Epithelial cell of proximal tubule (primary cell): ENCODE measurements around the gene LRRN4. TPM values are rescaled to one million over a fixed set of nuclear protein-coding genes. Genes with fewer than 3 reads are reported as not detected.

Source experiments
- DNase-seq: peaks from one replicate; pipeline ENCODE4 v3.0.0-alpha.2; 2011; ENCODE audit warnings: low read depth
- H3K4me3 ChIP-seq: 2 replicates; pipeline ENCODE4 v1.5.1; 2011; ENCODE audit warnings: low read depth, mild to moderate bottlenecking, low read length
- total RNA-seq: library from RNA; depleted of rRNA; stranded (reverse); fragments of >200 nt; gene quantifications from 2 replicates; pipeline ENCODE4 v1.2.3, GENCODE V29; 2015
- TF ChIP-seq, protein P1 (sequence below): conservative IDR thresholded peaks from 2 replicates; pipeline ENCODE4 v1.5.1; 2012; ENCODE audit warnings: low read depth, mild to moderate bottlenecking, low read length

LRRN4 gene
- total RNA-seq, 1 donor from 2014 or later, result 152 TPM

DNA sequence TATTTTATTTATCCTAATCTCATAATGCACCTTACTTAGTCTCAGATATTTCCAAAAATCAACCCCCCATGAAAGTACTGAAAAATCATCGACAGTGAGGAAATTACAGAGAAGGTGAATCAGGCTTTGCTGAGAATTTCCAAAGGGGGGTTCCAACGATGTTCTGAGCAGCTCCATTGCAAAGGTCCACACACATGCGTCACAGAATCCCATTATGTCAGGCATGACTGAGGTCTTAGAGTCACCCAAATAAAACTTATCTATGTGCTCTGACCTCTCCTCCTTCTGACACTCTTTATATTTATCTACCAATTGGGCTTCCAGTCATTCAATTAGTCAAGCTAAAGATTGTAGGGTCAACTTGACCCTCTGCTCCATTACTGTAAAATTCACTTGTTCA is 12.7 kb upstream of the LRRN4 start:
- H3K4me3 ChIP-seq, result no peak overlapping the region
- TF ChIP-seq, protein P1, sequence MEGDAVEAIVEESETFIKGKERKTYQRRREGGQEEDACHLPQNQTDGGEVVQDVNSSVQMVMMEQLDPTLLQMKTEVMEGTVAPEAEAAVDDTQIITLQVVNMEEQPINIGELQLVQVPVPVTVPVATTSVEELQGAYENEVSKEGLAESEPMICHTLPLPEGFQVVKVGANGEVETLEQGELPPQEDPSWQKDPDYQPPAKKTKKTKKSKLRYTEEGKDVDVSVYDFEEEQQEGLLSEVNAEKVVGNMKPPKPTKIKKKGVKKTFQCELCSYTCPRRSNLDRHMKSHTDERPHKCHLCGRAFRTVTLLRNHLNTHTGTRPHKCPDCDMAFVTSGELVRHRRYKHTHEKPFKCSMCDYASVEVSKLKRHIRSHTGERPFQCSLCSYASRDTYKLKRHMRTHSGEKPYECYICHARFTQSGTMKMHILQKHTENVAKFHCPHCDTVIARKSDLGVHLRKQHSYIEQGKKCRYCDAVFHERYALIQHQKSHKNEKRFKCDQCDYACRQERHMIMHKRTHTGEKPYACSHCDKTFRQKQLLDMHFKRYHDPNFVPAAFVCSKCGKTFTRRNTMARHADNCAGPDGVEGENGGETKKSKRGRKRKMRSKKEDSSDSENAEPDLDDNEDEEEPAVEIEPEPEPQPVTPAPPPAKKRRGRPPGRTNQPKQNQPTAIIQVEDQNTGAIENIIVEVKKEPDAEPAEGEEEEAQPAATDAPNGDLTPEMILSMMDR, result no peak
- DNase-seq, result no peak

DNA sequence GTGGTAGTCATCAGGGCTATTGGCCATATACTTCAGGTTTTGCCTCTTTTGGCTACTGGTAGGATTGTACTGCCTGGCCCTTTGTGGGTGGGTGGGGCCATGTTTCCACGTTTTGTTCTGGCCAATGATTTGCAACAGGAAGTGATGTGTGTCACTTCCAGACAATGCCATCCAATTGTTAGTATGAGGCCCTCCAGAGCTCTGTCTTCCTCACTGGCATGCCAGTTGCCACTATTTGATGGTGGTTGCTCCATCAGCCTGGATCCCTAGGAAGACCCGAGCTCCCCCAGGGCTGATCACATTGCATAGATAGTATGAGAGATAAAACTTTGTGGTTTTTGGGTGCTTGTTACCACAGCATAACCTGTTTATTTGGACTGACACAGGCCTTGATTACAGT is 7.7 kb upstream of the LRRN4 start:
- H3K4me3 ChIP-seq, result no peak overlapping the region
- no peak for DNase-seq
- TF ChIP-seq, protein P1, result no peak

DNA sequence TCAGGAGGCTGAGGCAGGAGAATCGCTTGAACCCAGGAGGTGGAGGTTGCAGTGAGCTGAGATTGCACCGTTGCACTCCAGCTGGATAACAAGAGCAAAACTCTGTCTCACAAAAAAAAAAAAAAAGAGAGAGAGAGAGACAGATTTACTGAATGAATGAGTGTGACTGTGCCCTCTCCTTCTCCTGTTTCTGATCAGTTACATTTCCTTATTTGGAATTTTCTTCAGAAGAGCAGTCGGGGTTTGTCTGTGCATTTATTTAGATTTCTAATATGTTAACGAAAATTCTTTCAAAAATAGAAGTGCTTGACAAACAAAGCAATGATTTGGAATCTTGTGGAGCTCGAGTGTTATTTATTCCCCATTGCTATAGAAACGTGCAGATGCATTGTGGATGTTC is 6.4 kb upstream of the LRRN4 start:
- TF ChIP-seq, protein P1, result no peak
- H3K4me3 ChIP-seq, result no peak overlapping the region
- no peak for DNase-seq

DNA sequence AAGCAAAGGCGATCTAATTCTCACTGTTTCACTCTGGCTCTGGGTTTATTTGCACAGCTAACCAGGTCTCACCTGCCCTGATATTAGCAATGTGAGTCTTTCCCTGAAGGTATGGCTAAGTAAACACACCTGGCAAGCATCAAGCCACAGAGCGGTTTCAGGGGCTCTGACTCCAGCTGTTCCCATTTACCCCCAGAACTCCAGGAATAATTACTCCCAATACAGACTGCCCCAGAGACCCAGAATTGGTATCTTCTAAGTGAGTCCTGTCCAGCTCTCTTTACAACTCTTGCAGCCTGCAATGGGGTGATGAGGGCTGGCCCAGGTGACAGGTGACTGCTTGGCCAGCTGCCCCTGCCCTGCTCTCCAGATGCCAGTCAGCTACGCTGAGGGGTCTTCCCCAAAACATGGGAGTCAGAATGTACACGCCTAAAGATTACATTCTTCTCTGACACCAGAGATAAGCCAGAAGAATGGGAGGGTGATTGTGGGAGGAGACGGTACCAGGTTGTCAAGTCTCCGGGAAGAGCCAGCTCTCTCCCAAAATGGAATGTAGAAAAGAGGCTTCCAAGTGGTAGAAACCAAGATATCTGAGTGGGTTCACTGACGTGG is 4.9 kb upstream of the LRRN4 start:
- no peak for DNase-seq
- TF ChIP-seq, protein P1, result no peak

DNA sequence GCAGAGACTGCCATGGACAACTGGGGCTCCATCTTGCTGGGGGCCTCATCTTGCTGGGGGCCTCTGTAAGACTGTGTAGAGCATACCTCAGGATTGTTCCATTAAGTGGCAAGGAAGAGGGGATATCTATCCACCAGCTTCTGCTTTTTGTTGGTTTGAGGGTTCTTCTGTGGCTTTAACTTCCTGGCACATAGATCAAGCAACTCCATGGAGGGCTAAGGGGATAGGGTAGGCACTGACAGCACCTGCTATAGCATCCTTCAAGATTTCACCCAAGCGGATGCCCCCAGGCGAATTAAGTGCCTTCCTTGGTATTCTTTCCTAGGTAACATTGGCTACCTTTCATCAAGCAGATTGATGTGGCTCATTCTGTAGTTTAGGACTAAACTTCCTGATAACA is 3.8 kb upstream of the LRRN4 start:
- H3K4me3 ChIP-seq, result no peak overlapping the region
- TF ChIP-seq, protein P1, result no peak
- no peak for DNase-seq

More for the DNA sequence above, 4.9 kb upstream of the LRRN4 start:
- no peak overlapping the region for H3K4me3 ChIP-seq

DNA sequence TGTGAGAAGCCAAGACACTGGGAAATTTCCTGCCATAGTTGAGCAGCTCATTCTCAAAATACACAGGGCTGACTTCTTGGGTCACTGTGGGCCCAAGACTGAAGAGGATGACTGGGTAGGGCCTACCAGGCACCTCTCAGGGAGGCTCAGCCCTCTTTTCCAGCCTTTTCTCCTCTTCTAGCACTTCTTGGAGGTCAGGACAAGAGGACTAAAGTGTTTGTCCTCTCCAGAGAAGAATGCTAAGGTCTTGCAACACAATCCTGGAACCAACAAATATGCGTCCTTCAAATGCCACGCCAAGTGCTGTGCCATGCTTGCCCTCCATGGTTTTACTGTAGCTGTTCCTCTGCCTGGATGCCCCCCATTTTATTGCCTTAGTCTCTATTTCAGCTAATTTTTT is 3.3 kb upstream of the LRRN4 start:
- DNase-seq, result no peak
- TF ChIP-seq, protein P1, result no peak

DNA sequence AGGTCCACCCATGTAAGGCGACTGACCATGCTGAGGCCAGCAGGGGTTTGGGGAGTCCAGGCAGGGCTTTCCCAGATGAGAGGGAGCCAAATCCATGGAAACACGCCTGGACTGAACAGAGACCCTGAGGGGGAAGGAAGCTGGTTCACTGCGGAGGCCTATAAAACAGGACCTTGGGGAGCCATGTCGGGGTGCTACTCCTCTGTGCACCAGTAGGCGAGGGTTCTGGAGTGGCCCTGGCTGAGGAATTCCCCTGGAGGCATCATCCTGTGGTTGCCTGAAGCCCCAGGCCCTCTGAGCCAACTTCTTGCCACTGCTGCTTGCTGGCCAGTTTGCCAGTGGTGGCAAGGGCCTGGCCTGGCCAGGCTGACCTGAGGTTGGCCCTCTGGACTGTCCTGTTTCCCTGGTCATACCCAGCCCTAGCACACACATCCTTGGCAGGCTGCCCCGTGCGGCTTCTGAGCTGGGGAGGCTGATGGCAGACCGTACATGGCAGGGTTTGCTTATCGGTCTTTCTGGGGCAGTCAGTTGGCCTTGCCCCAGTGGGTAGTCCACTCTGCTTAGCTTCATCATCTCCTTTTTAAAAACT is 2.2 kb upstream of the LRRN4 start:
- TF ChIP-seq, protein P1, result no peak

More for the DNA sequence above, 3.3 kb upstream of the LRRN4 start:
- H3K4me3 ChIP-seq, result no peak overlapping the region

More for the DNA sequence above, 2.2 kb upstream of the LRRN4 start:
- DNase-seq, result no peak
- no peak overlapping the region for H3K4me3 ChIP-seq
